HCT116 (cell line): ENCODE measurements around the gene NKX2-8. TPM values are rescaled to one million over a fixed set of nuclear protein-coding genes. Genes with fewer than 3 reads are reported as not detected.

Experiments used
- ATAC-seq: fragments of 200-7000 bp; cut with Tn5 transposase; 2 replicates; pipeline ENCODE4 v1.9.1; 2020; ENCODE audit warnings: mild to moderate bottlenecking, moderate library complexity
- BruUV-seq: library from RNA; stranded (reverse); fragments of 400-500 nt; replicated peaks from 2 replicates; lab custom pipeline; 2021; lab: Mats Ljungman, UMichigan
- CTCF ChIA-PET: fragments of 300-600 bp; sonication (Branson Sonifier 250); formaldehyde crosslinking; loops from one replicate; lab custom pipeline; 2021; ENCODE audit warnings: antibody characterized with exemption; lab: Charles Lee
- POLR2A ChIA-PET: fragments of 300-600, 350-600 bp; sonication (Branson Sonifier 250); formaldehyde crosslinking; loops from one replicate; lab custom pipeline; 2021; ENCODE audit warnings: antibody characterized with exemption; lab: Charles Lee
- RAD21 ChIA-PET, 2 experiments: fragments of 300-600 bp; sonication (Branson Sonifier 250); formaldehyde crosslinking; loops; one replicate each; lab custom pipeline; 2023; ENCODE audit warnings: low total read pairs in 2 of 2; ENCODE audit not compliant: uncharacterized antibody in 2 of 2, unreplicated experiment in 2 of 2, low non-redundant PET in 1 of 2; lab: Charles Lee
- DNase-seq: peaks from one replicate; pipeline ENCODE4 v3.0.0-alpha.2; 2010; ENCODE audit warnings: low read depth, low spot score
- H2AFZ ChIP-seq: fragments of 200-600 bp; shearing (Covaris generic), sonication (generic); 2 replicates; pipeline ENCODE4 v1.6.1; 2017; ENCODE audit warnings: low read depth, mixed run types, mixed read lengths, antibody characterized with exemption, low read length; ENCODE audit not compliant: poor library complexity, severe bottlenecking
- H3K27ac ChIP-seq: 2 replicates; pipeline ENCODE4 v1.5.1; 2012; ENCODE audit warnings: low read depth, low read length
- H3K27me3 ChIP-seq: fragments of 200-600 bp; sonication (generic); 2 replicates; pipeline ENCODE4 v1.6.1; 2016; ENCODE audit warnings: mixed run types, low read length, mixed read lengths; ENCODE audit not compliant: insufficient read depth
- H3K36me3 ChIP-seq, 2 experiments: fragments of 200-500 bp in 1 of 2; fragments of 200-600 bp in 1 of 2; sonication (Bioruptor generic) in 1 of 2; sonication (generic) in 1 of 2; 2 replicates each; pipeline versions ENCODE4 v1.5.1 to v1.6.1; 2014 to 2016; ENCODE audit warnings: low read length in 2 of 2, inconsistent platforms in 1 of 2, mixed read lengths in 1 of 2, mixed run types in 1 of 2; ENCODE audit not compliant: insufficient read depth in 2 of 2, control insufficient read depth in 1 of 2
- H3K4me1 ChIP-seq, 2 experiments: fragments of 200-600 bp in 1 of 2; sonication (generic) in 1 of 2; 2 replicates each; pipeline versions ENCODE4 v1.5.1 to v1.6.1; 2012 to 2017; ENCODE audit warnings: low read length in 2 of 2, inconsistent platforms in 1 of 2, mild to moderate bottlenecking in 1 of 2, mixed read lengths in 1 of 2, mixed run types in 1 of 2, moderate library complexity in 1 of 2; ENCODE audit not compliant: insufficient read depth in 2 of 2, control insufficient read depth in 1 of 2
- H3K4me2 ChIP-seq: fragments of 200-600 bp; sonication (generic); 2 replicates; pipeline ENCODE4 v1.6.1; 2017; ENCODE audit warnings: mixed run types, low read length, mixed read lengths
- H3K4me3 ChIP-seq, 2 experiments: fragments of 200-600 bp in 1 of 2; sonication (generic) in 1 of 2; replicated peaks in 1 of 2; 2 replicates each; pipeline ENCODE4 v1.5.1; 2011 to 2016; ENCODE audit warnings: low read length in 2 of 2, control low read depth in 1 of 2, low read depth in 1 of 2, mild to moderate bottlenecking in 1 of 2, mixed read lengths in 1 of 2, mixed run types in 1 of 2
- H3K79me2 ChIP-seq: fragments of 200-600 bp; sonication (generic); 2 replicates; pipeline ENCODE4 v1.6.1; 2017; ENCODE audit warnings: mild to moderate bottlenecking, mixed run types, low read length, moderate library complexity, mixed read lengths; ENCODE audit not compliant: insufficient read depth
- H3K9ac ChIP-seq: fragments of 200-600 bp; sonication (generic); 2 replicates; pipeline ENCODE4 v1.6.1; 2016; ENCODE audit warnings: low read length, mixed read lengths
- H3K9me2 ChIP-seq: fragments of 200-600 bp; sonication (generic), shearing (Covaris generic); 2 replicates; pipeline ENCODE4 v1.6.1; 2017; ENCODE audit warnings: mixed run types, mild to moderate bottlenecking, moderate library complexity; ENCODE audit not compliant: insufficient read depth
- H3K9me3 ChIP-seq, 2 experiments: fragments of 200-500 bp in 1 of 2; fragments of 200-600 bp in 1 of 2; sonication (Bioruptor generic) in 1 of 2; sonication (generic) in 1 of 2; 2 replicates each; pipeline ENCODE4 v1.6.1; 2014 to 2017; ENCODE audit warnings: low read length in 2 of 2, mixed read lengths in 2 of 2, inconsistent platforms in 1 of 2, low read depth in 1 of 2, mild to moderate bottlenecking in 1 of 2, mixed run types in 1 of 2, moderate library complexity in 1 of 2; ENCODE audit not compliant: control insufficient read depth in 1 of 2, insufficient read depth in 1 of 2
- H4K20me1 ChIP-seq: fragments of 200-600 bp; sonication (generic), shearing (Covaris generic); 2 replicates; pipeline ENCODE4 v1.6.1; 2017; ENCODE audit warnings: mixed run types, mild to moderate bottlenecking, moderate library complexity; ENCODE audit not compliant: insufficient read depth
- CBX3 ChIP-seq: IDR thresholded peaks from 2 replicates; pipeline ENCODE4 v1.6.1; 2012; ENCODE audit warnings: low read depth
- SP1 ChIP-seq: IDR thresholded peaks from 2 replicates; pipeline ENCODE4 v1.6.1; 2012; ENCODE audit warnings: low read depth
- SRF ChIP-seq: IDR thresholded peaks from 2 replicates; pipeline ENCODE4 v1.6.1; 2012; ENCODE audit warnings: low read depth
- intact Hi-C: fragments of 100-400 bp; cut with micrococcal nuclease; formaldehyde crosslinking; loops from 2 replicates; pipeline ENCODE4 v1.10.0; 2022
- total RNA-seq: library from RNA; stranded (reverse); gene quantifications from one replicate; pipeline ENCODE4 v1.2.1, GENCODE V29; 2021; ENCODE audit not compliant: unreplicated experiment
- TF ChIP-seq, protein P1 (sequence below): IDR thresholded peaks from 2 replicates; pipeline ENCODE4 v1.6.1; 2012
- TF ChIP-seq, protein P2 (sequence below): IDR thresholded peaks from 2 replicates; pipeline ENCODE4 v1.6.1; 2012; ENCODE audit warnings: low read depth
- TF ChIP-seq, protein P3 (sequence below), 3 experiments: fragments of 200-600 bp in 1 of 3; sonication (generic) in 1 of 3; IDR thresholded peaks in 2 of 3; conservative IDR thresholded peaks in 1 of 3; 2 replicates each; pipeline ENCODE4 v1.5.1; 2012 to 2017; ENCODE audit warnings: low read depth in 2 of 3, low read length in 2 of 3, antibody characterized with exemption in 1 of 3, borderline replicate concordance in 1 of 3, control low read depth in 1 of 3, mild to moderate bottlenecking in 1 of 3, mixed read lengths in 1 of 3, mixed run types in 1 of 3, moderate library complexity in 1 of 3; ENCODE audit not compliant: insufficient read depth in 1 of 3
- TF ChIP-seq, protein P4 (sequence below): IDR thresholded peaks from 2 replicates; pipeline ENCODE4 v1.6.1; 2011; ENCODE audit warnings: mild to moderate bottlenecking, low read length, moderate library complexity; ENCODE audit not compliant: insufficient replicate concordance; ENCODE audit errors: extremely low read depth

The NKX2-8 gene
- total RNA-seq, 1 experiment from 2014 or later: 7.5 TPM

DNA sequence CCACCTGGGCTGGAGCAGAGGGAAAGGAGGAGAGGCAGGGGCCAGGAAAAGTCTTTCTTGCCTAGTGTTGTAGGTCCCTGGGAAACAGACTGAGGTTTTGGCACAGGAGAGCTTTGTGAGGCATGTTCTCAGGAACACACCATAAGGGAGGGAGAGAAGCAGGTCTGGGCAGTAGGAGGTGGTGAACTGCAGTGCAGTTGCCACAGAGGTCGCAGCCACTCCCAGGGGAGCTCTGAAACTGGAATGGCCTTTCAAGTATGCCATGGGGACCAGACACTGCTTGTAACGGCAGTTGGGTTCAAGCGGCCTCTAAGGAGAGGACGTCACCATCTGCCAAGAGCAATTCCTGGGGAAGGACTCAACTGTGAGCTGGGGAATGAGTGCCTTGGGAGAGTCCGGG, 35.4 kb upstream of the NKX2-8 start:
- no peaks in the 10 kb centered on the region for H3K27me3 ChIP-seq
- H2AFZ ChIP-seq: no peak overlapping the region
- no peaks in the 10 kb centered on the region for H3K4me1 ChIP-seq
- H3K9ac ChIP-seq: no peak overlapping the region
- H4K20me1 ChIP-seq: no peaks in the 10 kb centered on the region
- no peak overlapping the region for H3K4me3 ChIP-seq
- no peak overlapping the region for H3K4me2 ChIP-seq
- no peaks in the 10 kb centered on the region for H3K9me3 ChIP-seq
- H3K9me2 ChIP-seq: no peaks in the 10 kb centered on the region
- POLR2A ChIA-PET: no interaction called here
- no peaks in the 10 kb centered on the region for H3K36me3 ChIP-seq
- BruUV-seq: no TSS peak
- CTCF ChIA-PET: no interaction called here
- RAD21 ChIA-PET: no interaction called here
- intact Hi-C loops: no loop called here
- H3K79me2 ChIP-seq: no peaks in the 10 kb centered on the region
- no peak for ATAC-seq
- no peak overlapping the region for H3K27ac ChIP-seq
- no peak for DNase-seq
- TF ChIP-seq CBX3 (no peak), SP1 (no peak), SRF (no peak)
- TF ChIP-seq, protein P1, sequence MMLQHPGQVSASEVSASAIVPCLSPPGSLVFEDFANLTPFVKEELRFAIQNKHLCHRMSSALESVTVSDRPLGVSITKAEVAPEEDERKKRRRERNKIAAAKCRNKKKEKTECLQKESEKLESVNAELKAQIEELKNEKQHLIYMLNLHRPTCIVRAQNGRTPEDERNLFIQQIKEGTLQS: no peak
- TF ChIP-seq, protein P2, sequence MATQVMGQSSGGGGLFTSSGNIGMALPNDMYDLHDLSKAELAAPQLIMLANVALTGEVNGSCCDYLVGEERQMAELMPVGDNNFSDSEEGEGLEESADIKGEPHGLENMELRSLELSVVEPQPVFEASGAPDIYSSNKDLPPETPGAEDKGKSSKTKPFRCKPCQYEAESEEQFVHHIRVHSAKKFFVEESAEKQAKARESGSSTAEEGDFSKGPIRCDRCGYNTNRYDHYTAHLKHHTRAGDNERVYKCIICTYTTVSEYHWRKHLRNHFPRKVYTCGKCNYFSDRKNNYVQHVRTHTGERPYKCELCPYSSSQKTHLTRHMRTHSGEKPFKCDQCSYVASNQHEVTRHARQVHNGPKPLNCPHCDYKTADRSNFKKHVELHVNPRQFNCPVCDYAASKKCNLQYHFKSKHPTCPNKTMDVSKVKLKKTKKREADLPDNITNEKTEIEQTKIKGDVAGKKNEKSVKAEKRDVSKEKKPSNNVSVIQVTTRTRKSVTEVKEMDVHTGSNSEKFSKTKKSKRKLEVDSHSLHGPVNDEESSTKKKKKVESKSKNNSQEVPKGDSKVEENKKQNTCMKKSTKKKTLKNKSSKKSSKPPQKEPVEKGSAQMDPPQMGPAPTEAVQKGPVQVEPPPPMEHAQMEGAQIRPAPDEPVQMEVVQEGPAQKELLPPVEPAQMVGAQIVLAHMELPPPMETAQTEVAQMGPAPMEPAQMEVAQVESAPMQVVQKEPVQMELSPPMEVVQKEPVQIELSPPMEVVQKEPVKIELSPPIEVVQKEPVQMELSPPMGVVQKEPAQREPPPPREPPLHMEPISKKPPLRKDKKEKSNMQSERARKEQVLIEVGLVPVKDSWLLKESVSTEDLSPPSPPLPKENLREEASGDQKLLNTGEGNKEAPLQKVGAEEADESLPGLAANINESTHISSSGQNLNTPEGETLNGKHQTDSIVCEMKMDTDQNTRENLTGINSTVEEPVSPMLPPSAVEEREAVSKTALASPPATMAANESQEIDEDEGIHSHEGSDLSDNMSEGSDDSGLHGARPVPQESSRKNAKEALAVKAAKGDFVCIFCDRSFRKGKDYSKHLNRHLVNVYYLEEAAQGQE: no peak

DNA sequence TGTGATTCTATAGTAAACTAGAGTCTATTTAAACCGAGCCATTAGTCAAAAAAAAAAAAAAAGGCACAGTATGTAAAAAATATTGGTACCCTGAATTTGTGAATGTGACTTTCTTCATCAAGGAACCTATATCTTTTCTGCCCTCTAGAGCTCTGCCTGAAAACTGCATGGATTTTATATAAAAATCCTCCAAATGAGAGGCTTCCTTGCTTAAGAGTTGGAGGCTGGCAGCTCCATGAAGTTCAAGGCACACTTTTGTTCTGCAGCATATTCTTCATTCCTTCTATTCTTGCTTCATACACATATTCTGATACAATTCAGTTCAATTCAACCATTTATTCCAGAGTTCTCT, 23.1 kb upstream of the NKX2-8 start:
- Histone ChIP-seq H3K27me3 (no peaks in the 10 kb centered on the region), H3K9ac (no peak overlapping the region), H4K20me1 (no peaks in the 10 kb centered on the region), H3K4me2 (peak overlapping the region; percentile 30), H3K9me2 (no peaks in the 10 kb centered on the region), H2AFZ (peak overlapping the region; percentile 33), H3K4me1 (peaks cover 0 to 9% of the 10 kb centered on the region in 2 experiments; a peak in 2 of 4 replicates), H3K36me3 (no peaks in the 10 kb centered on the region), H3K9me3 (no peaks in the 10 kb centered on the region), H3K27ac (no peak overlapping the region), H3K79me2 (no peaks in the 10 kb centered on the region), H3K4me3 (no peak overlapping the region)
- DNase-seq: no peak
- RAD21 ChIA-PET: interaction anchor here (0.6 to 1.9 kb wide), 5 partner anchors 52 to 644 kb away, joined by 3 to 9 read pairs (median 3); no protein-coding TSS in a partner anchor
- no peak for ATAC-seq
- CTCF ChIA-PET: interaction anchor here (0.7 to 3.3 kb wide), 21 partner anchors 9 to 726 kb away, joined by 3 to 46 read pairs (median 5); partner anchors contain the start of gene MIPOL1
- POLR2A ChIA-PET: no interaction called here
- intact Hi-C loops: loop anchor here (1.0 to 10.0 kb wide), 8 partner anchors 52 to 723 kb away; no protein-coding TSS in a partner anchor
- no TSS peak for BruUV-seq
- TF ChIP-seq, protein P3, sequence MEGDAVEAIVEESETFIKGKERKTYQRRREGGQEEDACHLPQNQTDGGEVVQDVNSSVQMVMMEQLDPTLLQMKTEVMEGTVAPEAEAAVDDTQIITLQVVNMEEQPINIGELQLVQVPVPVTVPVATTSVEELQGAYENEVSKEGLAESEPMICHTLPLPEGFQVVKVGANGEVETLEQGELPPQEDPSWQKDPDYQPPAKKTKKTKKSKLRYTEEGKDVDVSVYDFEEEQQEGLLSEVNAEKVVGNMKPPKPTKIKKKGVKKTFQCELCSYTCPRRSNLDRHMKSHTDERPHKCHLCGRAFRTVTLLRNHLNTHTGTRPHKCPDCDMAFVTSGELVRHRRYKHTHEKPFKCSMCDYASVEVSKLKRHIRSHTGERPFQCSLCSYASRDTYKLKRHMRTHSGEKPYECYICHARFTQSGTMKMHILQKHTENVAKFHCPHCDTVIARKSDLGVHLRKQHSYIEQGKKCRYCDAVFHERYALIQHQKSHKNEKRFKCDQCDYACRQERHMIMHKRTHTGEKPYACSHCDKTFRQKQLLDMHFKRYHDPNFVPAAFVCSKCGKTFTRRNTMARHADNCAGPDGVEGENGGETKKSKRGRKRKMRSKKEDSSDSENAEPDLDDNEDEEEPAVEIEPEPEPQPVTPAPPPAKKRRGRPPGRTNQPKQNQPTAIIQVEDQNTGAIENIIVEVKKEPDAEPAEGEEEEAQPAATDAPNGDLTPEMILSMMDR (IDR thresholded peaks at IDR 0.05 in 2 of 3, conservative IDR thresholded peaks at IDR 0.05 in 1 of 3; ENCODE audit: borderline replicate concordance in 1 of 3, insufficient read depth in 1 of 3, low read depth in 2 of 3, low read length in 2 of 3): peak; percentile 4 to 15 (median 10); a peak in 2 of 6 replicates
- TF ChIP-seq, protein P4, sequence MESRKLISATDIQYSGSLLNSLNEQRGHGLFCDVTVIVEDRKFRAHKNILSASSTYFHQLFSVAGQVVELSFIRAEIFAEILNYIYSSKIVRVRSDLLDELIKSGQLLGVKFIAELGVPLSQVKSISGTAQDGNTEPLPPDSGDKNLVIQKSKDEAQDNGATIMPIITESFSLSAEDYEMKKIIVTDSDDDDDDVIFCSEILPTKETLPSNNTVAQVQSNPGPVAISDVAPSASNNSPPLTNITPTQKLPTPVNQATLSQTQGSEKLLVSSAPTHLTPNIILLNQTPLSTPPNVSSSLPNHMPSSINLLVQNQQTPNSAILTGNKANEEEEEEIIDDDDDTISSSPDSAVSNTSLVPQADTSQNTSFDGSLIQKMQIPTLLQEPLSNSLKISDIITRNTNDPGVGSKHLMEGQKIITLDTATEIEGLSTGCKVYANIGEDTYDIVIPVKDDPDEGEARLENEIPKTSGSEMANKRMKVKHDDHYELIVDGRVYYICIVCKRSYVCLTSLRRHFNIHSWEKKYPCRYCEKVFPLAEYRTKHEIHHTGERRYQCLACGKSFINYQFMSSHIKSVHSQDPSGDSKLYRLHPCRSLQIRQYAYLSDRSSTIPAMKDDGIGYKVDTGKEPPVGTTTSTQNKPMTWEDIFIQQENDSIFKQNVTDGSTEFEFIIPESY: no peak
